Measurements from ENCODE around the gene TENT5D.
"Not testable (repeated sequence)": the region's sequence is repeated elsewhere in the genome, so short reads cannot be mapped to it uniquely, and the experiment has no call there.

TENT5D gene

DNA sequence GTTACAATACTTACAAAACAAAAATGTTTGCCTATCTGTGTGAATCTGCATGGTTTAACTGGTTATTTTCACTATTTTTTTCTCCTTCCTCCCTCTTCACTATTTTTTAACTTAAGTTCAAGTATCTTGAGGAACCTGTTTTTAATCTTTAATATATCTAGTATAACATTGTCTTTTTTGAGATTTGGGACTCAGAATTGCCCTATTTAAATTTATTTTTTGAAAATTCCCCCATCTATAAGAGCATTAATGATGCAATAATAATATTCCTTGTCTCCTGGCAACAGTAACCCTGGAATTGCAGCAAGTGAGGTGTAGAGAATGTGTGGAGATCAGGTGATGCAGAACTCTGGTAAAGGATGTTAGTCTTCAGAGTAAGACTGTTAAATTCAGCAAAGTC lies at the start of gene TENT5D:
TENT5D (plus strand) TSS at position 301 of the 400 bp plus-strand sequence. CDS start 22,093 bp downstream, outside the sequence.
- no peak for DNase-seq

DNA sequence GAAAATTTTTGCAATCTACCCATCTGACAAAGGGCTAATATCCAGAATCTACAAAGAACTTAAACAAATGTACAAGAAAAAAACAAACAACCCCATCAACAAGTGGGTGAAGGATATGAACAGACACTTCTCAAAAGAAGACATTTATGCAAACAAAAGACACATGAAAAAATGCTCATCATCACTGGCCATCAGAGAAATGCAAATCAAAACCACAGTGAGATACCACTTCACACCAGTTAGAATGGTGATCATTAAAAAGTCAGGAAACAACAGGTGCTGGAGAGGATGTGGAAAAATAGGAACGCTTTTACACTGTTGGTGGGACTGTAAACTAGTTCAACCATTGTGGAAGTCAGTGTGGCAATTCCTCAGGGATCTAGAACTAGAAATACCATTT lies 34.6 kb upstream of the TENT5D start:
- DNase-seq, result not testable (repeated sequence)

DNA sequence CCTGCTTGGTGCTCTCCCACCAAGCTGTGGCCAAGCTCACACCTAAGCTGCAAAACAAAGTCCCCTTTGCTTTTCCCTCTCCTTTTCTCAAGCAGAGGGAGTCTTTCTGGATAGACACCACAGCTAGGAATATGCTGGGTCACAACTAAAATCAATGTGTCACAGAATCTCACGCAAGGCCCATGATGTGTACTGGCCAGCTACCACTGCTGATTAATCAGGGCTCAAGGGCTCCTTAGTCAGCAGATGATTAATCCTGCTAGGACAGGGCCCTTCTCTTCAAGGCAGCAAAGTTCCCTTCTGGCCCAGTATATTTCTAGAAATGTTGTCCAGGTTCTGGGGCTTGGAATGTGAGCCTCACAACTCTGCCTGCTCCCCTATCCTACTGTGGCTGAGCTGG lies 32.0 kb upstream of the TENT5D start:
- no peak for DNase-seq

DNA sequence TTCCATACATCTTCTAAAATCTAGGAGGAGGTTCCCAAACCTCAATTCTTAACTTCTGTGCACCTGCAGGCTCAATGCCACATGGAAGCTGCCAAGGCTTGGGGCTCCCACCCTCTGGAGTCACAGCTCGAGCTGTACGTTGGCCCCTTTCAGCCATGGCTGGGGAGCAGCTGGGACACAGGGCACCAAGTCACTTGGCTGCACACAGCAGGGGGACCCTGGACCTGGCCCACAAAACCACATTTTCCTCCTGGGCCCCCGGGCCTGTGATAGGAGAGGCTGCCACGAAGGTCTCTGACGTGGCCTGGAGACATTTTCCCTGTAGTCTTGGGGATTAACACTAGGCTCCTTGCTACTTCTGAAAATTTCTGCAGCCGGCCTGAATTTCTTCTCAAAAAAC lies 8.2 kb upstream of the TENT5D start:
- no peak for DNase-seq

DNA sequence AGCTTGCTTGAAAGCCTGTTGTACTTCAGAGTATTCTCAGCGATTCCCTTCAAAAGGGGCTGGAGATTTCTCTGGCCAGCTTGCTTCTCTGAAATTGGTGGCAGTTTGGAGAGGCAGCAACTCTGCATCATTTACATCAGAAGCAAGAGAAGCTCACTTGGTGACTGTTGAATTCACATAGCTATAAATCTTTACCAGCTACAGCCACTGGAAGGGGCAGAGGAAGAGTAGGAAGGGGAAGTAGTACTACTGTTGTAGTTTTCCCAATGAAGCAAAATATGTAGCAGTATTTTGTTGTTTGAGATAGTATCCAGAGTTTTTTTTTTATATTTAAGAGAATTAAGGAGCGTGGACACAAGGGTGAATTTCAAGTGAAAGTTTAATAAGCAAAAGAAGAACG lies 2.8 kb downstream of the TENT5D start:
- DNase-seq, result no peak

DNA sequence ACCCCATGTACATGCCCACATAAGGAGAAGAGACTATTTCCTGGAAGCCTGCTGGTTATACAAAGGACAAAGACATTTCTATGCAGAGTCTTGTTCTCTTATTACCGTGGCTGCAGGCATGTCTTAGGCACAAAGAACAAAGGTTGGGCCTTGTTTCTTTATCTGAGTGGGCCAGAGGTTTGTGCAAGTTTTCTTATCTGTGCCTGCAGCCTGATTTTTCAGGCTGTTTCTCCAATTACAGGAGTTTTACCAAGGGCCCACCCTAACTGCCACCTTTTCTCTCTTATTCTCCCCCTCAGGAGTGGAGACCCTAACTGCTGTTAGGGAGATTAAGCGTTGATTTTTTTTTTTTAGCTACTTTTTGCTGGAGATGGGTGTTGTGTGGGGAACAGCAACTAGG lies 3.5 kb downstream of the TENT5D start:
- no peak for DNase-seq

DNA sequence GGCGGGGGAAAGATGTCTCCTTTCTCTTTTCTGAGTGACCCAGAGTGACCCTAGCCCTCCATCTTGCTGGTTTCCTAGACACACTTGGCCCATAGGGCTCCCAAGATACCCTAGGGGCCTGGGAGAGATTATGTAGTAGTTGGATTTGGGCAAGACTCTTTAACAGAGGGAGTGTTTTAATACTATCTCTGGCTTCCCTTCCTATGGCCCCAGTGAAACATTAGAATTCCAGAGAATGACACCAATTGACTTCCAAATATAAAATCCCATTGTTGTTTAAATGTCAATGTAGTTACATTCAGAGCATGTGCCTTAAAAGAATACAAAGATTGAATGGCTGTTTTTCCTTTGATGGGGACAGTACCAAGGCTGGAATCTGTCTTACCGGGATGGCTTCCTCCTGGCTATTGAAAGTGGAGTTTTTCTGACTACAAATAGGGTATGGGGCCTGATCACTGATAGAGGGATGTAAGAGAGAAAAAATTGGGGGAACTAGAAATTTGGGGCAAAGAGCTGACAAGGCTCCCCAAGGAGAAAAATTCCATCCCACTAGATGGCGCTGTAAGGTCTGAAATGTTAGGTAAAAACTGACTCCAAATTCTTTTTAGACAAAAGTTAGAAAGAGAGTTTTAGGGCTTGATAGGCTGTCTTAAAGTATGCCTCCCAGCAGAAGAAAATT lies 10.7 kb downstream of the TENT5D start:
- no peak for DNase-seq

DNA sequence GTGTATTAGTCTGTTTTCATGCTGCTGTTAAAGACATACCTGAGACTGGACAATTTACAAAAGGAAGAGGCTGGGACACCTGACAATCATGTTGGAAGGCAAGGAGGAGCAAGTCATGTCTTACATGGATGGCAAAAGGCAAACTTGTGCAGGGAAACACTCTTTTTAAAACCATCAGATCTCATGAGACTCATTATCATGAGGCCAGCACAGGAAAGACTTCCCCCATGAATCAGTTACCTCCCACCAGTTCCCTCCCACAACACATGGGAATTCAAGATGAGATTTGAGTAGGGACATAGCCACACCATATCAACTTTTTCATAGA lies 11.2 kb downstream of the TENT5D start:
- no peak for DNase-seq

DNA sequence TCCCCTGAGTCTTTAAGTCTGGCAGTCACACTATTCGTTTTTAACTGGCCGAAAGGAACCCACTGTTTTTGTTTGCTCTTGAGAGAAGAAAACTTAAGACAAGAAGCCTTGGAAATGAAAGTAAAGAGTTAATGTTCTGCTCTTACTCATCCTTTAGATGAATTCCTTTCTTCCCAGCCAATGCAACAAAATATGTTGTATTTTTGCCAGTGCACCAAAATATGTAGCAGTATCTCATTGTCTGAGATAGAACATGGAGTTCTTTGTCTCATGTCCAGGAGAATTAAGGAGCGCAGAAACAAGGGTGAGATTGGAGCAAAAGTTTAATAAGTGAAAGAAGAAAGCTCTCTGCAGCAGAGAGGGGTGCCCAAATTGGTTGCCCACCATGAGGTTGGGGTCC lies 12.2 kb downstream of the TENT5D start:
- no peak for DNase-seq

DNA sequence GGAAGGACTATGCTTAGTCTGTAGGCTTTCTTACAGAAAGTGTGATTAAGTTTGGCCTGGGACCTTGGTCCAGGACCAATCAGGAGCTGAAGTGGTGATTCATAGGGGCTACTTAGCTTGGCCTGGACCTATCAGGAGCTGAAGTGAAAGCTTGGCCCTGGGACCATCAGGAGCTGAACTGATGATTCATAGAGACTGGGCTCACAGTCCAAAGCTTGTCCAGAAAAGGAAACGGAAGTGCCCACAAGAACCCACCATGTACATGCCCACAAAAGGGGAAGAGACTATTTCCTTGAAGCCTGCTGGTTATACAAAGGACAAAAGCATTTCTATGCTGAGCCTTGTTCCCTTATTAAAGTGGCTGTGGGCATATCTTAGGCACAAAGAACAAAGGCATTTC lies 12.6 kb downstream of the TENT5D start:
- DNase-seq, result no peak

DNA sequence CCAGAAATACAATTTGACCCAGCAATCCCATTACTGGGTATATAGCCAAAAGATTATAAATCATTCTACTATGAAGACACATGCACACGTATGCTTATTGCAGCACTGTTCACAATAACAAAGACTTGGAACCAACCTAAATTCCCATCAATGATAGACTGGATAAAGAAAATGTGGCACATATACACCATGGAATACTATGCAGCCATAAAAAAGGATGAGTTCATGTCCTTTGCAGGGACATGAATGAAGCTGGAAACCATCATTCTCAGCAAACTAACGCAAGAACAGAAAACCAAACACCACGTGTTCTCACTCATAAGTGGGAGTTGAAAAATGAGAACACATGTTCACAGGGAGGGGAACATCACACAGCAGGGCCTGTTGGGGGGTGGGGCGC lies 47.9 kb downstream of the TENT5D start:
- DNase-seq, result not testable (repeated sequence)

DNA sequence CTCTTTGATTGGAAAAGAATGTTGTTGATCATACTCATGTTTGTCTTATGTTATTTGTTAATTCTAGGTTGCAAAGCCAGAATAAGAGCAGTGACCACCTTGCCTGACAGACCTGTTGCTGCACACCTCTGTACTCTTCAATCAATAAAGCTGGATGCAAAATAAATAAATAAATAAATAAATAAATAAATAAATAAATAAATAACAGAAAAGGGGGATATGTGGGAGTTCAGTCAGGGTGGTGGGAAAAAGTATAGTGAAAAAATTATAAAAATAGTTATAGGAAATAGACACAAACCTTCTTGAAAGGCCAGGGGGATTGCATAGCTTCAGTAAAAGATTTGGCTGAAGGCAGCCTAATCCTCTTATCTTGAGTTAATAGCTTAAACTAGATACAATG lies 51.3 kb downstream of the TENT5D start:
- DNase-seq, result no peak

DNA sequence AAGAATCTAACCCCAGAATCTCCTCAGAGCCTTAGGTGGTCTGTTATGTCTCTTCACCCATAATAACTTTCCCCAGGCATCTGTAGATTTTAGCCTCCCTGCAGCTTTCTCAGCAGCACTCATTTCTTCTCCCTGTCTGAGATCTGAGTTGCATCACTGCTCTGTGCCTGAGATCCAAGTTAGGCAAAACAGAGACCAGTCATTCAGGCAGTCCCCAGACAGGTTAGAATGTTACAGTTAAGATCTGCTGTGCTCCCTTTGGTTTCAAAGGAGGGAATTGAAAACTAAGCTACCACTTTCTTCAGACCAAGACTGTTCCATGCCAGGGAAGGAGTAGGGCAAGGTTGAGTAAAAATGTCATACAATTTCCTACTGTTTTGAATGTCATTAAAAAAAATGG lies 65.3 kb downstream of the TENT5D start:
- DNase-seq, result no peak

DNA sequence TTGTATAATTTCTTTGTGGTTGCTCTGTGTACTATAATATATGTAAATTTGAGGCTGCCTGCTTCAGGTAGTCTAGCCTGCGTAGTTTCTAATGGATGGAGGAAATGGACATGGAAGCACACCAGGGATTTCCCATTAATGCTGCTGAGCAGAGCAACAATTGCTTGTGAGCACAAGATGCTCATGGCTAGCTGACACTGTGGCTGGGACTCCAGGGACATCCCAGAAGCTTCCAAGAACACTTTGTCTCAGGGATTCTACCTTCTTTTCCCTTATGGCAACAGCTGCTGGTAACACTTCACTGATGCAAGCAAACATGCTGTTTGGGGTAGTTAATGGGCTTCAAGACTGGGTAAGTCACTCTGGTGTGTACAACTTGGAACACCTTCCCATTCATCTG lies 66.1 kb downstream of the TENT5D start:
- DNase-seq, result no peak

DNA sequence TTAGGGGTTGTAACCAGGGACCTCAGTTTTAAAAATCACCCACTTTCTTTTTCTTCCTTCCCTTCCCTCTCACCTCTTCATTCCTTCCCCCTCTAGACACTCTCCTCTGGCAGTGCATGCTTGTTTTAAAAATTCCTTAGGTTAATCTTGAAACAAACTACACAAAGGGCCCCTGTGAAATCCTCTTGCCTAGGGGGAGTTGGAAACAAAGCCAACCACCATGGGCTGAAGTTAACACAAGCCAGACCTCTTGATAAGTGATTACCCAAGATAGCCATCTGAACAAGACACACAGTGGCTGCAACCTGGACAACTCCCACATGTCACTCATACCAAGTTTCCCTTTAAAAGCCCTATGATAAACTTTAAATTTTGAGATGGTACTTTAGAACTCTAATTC lies 68.9 kb downstream of the TENT5D start:
- no peak for DNase-seq
